Mammary epithelial cell (primary cell): ENCODE results near the gene SLC47A2.

Source experiments
- EZH2 ChIP-seq: IDR thresholded peaks from 2 replicates; pipeline ENCODE4 v1.6.1; 2012; ENCODE audit warnings: low read length, inconsistent platforms, borderline replicate concordance
- TF ChIP-seq, protein P1 (sequence below), 2 donors: IDR thresholded peaks in 1 of 2; conservative IDR thresholded peaks in 1 of 2; 2 replicates each; pipeline ENCODE4 v1.5.1; 2011 to 2012; ENCODE audit warnings: inconsistent platforms in 2 of 2, low read length in 2 of 2, mild to moderate bottlenecking in 2 of 2, control low read depth in 1 of 2, low read depth in 1 of 2; ENCODE audit not compliant: insufficient read depth in 1 of 2; ENCODE audit errors: extremely low read depth in 1 of 2

GRCh38 chr17:19729900-19730299 is 13.5 kb upstream of the SLC47A2 start:
- TF ChIP-seq, protein P1, sequence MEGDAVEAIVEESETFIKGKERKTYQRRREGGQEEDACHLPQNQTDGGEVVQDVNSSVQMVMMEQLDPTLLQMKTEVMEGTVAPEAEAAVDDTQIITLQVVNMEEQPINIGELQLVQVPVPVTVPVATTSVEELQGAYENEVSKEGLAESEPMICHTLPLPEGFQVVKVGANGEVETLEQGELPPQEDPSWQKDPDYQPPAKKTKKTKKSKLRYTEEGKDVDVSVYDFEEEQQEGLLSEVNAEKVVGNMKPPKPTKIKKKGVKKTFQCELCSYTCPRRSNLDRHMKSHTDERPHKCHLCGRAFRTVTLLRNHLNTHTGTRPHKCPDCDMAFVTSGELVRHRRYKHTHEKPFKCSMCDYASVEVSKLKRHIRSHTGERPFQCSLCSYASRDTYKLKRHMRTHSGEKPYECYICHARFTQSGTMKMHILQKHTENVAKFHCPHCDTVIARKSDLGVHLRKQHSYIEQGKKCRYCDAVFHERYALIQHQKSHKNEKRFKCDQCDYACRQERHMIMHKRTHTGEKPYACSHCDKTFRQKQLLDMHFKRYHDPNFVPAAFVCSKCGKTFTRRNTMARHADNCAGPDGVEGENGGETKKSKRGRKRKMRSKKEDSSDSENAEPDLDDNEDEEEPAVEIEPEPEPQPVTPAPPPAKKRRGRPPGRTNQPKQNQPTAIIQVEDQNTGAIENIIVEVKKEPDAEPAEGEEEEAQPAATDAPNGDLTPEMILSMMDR (conservative IDR thresholded peaks at IDR 0.05 in 1 of 2, IDR thresholded peaks at IDR 0.05 in 1 of 2; ENCODE audit: extremely low read depth in 1 of 2, insufficient read depth in 1 of 2, low read depth in 1 of 2, low read length in 2 of 2), result no peak
- no peak for TF ChIP-seq EZH2
